Transverse colon (tissue), 4 donors: ENCODE results near the gene SLC10A2. TPM values are rescaled to one million over a fixed set of nuclear protein-coding genes. Genes with fewer than 3 reads are reported as not detected.

Experiments used
- DNase-seq: peaks from one replicate; pipeline ENCODE4 v3.0.0-alpha.2; 2019
- H3K27ac ChIP-seq, 4 donors: fragments of 200-600 bp; sonication (generic); 2 replicates each; pipeline ENCODE4 v1.5.1; 2016 to 2018; ENCODE audit warnings: inconsistent platforms in 4 of 4
- H3K27me3 ChIP-seq: fragments of 200-600 bp; sonication (generic); 2 replicates; pipeline ENCODE4 v1.5.1; 2017; ENCODE audit warnings: inconsistent platforms
- H3K36me3 ChIP-seq, 4 donors: fragments of 200-600 bp; sonication (generic); 2 replicates each; pipeline ENCODE4 v1.5.1; 2017 to 2019; ENCODE audit warnings: inconsistent platforms in 4 of 4
- H3K4me1 ChIP-seq, 4 donors: fragments of 200-600 bp; sonication (generic); 2 replicates each; pipeline ENCODE4 v1.5.1; 2017 to 2020; ENCODE audit warnings: inconsistent platforms in 4 of 4
- H3K4me3 ChIP-seq, 4 donors: fragments of 200-600 bp; sonication (generic); 1 replicate in 1 of 4; 2 replicates in 3 of 4; pipeline versions ENCODE4 v1.5.1 to v1.6.1; 2017 to 2019; ENCODE audit warnings: inconsistent platforms in 4 of 4
- H3K9me3 ChIP-seq, 2 donors: fragments of 200-600 bp; sonication (generic); 2 replicates each; pipeline ENCODE4 v1.5.1; 2017 to 2019; ENCODE audit warnings: inconsistent platforms in 2 of 2
- EP300 ChIP-seq: sonication (generic); formaldehyde crosslinking; IDR thresholded peaks from one replicate; pipeline ENCODE4 v1.6.1; 2017; ENCODE audit warnings: antibody characterized with exemption, low read depth
- POLR2A ChIP-seq: fragments of 450-650 bp; IDR thresholded peaks from one replicate; pipeline ENCODE4 v1.6.1; 2016; ENCODE audit warnings: antibody characterized with exemption, mild to moderate bottlenecking, moderate library complexity
- POLR2AphosphoS5 ChIP-seq, 3 donors: sonication (generic); formaldehyde crosslinking; IDR thresholded peaks; one replicate each; pipeline ENCODE4 v1.6.1; 2016; ENCODE audit warnings: antibody characterized with exemption in 3 of 3
- WGBS, 2 donors: methylation state at CpG; one replicate each; pipeline ENCODE4 v1.1.5; 2018; ENCODE audit warnings: low coverage in 1 of 2; 5-methylcytosine and 5-hydroxymethylcytosine counted together
- in situ Hi-C, 4 donors: fragments of 200-750 bp; cut with MboI; loops; one replicate each; pipeline versions ENCODE4 v1.15.0 to v1.15.1; 2017; ENCODE audit warnings: low sequenced_read_pairs in 3 of 4, low pct_ligation_motif_present in 1 of 4, low pct_unique_long_range_greater_than_20kb in 1 of 4
- intact Hi-C: fragments of 100-400 bp; cut with DNase I; formaldehyde crosslinking; loops from one replicate; pipeline ENCODE4 v1.15.1; 2023; ENCODE audit warnings: low total_unique reads
- total RNA-seq, 4 donors: library from RNA; depleted of rRNA; stranded (reverse); fragments of >200 nt; gene quantifications; one replicate each; pipeline ENCODE4 v1.1.0, GENCODE V29; 2016
- TF ChIP-seq, protein P1 (sequence below), 5 experiments: fragments of 200-600 bp in 3 of 5; fragments of 450-650 bp in 2 of 5; sonication (generic) in 3 of 5; IDR thresholded peaks; 1 replicate in 2 of 5; 2 replicates in 3 of 5; pipeline ENCODE4 v1.5.1; 2016 to 2017; ENCODE audit warnings: antibody characterized with exemption in 5 of 5, inconsistent platforms in 3 of 5, mild to moderate bottlenecking in 2 of 5, moderate library complexity in 1 of 5

SLC10A2 gene
- total RNA-seq, 4 donors from 2014 or later: 3.0 TPM; not detected in 3

DNA sequence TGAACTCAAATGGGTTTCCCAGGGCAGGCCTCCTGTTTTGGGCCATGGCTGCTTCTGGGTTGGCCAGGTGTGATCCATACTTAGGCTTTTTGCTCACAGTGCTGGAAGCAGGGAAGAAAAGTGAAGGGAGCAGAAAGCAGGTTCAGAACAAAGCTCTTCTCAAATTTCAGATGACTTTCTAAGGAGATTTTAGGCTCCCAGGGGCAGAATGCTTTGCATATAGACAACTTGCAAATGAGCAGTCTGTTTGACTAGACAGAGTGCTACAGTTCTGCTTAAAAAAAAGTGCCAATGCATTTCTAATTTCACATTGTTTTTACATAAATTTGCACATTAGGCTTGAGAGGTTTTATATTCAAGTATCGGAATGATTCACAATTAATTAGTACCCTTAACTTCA, 2.6 kb upstream of the SLC10A2 start:
- in situ Hi-C loops: no loop called here
- Histone ChIP-seq H3K9me3 (no peaks in the 10 kb centered on the region), H3K36me3 (no peaks in the 10 kb centered on the region), H3K27ac (no peak overlapping the region), H3K4me1 (peaks cover 0 to 4% (median 0%) of the 10 kb centered on the region in 4 donors), H3K4me3 (no peak overlapping the region), H3K27me3 (no peaks in the 10 kb centered on the region)
- no peak for DNase-seq
- 81 to 93% methylated on average over 1 of the region's 1 CpG for WGBS, 2 donors
- intact Hi-C loops: no loop called here
- TF ChIP-seq, protein P1, sequence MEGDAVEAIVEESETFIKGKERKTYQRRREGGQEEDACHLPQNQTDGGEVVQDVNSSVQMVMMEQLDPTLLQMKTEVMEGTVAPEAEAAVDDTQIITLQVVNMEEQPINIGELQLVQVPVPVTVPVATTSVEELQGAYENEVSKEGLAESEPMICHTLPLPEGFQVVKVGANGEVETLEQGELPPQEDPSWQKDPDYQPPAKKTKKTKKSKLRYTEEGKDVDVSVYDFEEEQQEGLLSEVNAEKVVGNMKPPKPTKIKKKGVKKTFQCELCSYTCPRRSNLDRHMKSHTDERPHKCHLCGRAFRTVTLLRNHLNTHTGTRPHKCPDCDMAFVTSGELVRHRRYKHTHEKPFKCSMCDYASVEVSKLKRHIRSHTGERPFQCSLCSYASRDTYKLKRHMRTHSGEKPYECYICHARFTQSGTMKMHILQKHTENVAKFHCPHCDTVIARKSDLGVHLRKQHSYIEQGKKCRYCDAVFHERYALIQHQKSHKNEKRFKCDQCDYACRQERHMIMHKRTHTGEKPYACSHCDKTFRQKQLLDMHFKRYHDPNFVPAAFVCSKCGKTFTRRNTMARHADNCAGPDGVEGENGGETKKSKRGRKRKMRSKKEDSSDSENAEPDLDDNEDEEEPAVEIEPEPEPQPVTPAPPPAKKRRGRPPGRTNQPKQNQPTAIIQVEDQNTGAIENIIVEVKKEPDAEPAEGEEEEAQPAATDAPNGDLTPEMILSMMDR (IDR thresholded peaks at IDR 0.05): no peak
- TF ChIP-seq POLR2AphosphoS5 (IDR thresholded peaks at IDR 0.05): no peak
- no peak for TF ChIP-seq EP300
- no peak for TF ChIP-seq POLR2A

DNA sequence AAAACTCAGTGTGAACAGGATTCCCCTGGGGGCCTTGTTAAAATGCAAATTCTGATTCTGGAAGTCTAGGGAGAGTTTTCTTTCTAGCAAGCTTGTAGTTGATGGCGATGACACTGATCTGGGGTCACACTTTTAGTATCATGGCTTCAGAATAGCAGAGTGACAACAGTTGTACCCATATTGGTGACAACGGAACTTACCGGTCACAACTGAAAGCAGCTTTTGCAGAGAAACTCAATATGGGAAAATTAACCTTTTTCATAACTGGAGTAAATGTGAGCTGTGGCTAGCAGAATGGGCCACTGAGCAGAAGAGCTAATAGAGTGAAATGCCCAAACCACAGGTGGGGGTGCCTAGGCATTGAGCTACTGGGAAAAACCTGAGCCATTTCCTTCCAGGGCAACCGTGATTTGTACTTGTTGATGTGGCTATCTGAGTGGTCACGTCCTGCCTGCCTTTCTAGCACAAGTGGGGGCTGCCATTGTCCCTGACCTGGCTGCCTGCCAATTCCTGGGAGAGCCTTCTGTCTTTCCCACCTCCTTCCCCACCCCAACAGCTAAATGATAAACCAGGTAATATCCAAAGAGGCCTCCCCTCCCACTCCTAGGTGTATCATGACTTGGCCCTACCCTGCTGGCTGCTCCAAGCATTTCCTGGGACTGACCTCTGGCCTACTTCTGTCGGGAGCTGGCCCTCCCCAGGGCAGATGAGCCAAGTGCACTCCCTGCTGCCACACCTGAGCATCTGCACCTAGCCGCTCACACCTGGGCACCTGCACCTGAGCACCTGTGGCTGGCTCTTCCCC, 1.7 kb upstream of the SLC10A2 start:
- intact Hi-C loops: no loop called here

DNA sequence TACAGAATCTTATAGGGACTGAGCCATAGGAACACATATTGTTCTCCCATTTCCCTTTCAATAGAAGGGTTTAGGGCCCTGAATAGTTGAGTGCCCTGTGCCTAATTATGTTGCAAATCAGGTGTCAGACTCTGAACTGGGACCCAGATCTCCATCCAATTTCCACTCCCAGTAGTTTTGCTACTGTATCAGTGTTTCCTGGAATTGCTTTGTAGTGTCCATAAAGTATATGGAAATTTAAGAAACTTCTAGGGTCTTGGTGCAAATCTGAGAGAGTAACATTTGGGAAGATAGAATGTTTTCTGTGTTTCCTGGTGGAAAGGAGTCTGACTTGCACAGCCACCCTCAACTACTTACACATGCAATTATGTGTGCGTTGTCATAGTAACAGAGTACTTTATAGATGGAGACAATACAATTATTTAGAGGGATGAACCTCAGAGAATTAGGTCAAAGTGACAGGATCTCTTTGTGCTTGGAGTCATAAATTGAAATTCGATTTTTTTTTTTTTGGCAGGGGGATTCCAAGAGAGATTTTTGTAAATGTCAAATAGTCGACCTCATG, 646 bp upstream of the SLC10A2 start:
- DNase-seq: no peak
- H3K27ac ChIP-seq: no peak overlapping the region
- intact Hi-C loops: no loop called here
- 55 to 74% methylated on average over 3 of the region's 3 CpGs for WGBS, 2 donors
- no peaks in the 10 kb centered on the region for H3K9me3 ChIP-seq
- TF ChIP-seq EP300 (no peak), POLR2AphosphoS5 (IDR thresholded peaks at IDR 0.05) (no peak), POLR2A (no peak)
- TF ChIP-seq, protein P1 (IDR thresholded peaks at IDR 0.05): no peak
- no peaks in the 10 kb centered on the region for H3K27me3 ChIP-seq
- no peak overlapping the region for H3K4me3 ChIP-seq
- H3K4me1 ChIP-seq: peaks cover 0 to 4% (median 0%) of the 10 kb centered on the region in 4 donors
- H3K36me3 ChIP-seq: no peaks in the 10 kb centered on the region
- in situ Hi-C loops: no loop called here

More for the DNA sequence above, 1.7 kb upstream of the SLC10A2 start:
- Histone ChIP-seq H3K27ac (no peak overlapping the region), H3K4me1 (peaks cover 0 to 4% (median 0%) of the 10 kb centered on the region in 4 donors), H3K4me3 (no peak overlapping the region), H3K9me3 (no peaks in the 10 kb centered on the region), H3K36me3 (no peaks in the 10 kb centered on the region), H3K27me3 (no peaks in the 10 kb centered on the region)
- no peak for TF ChIP-seq EP300
- TF ChIP-seq POLR2A: no peak
- TF ChIP-seq, protein P1 (IDR thresholded peaks at IDR 0.05): peak in 4 of 5 experiments; percentile 22 to 58 (median 25)
- WGBS, 2 donors: 56 to 88% methylated on average over 3 to 7 of the region's 7 CpGs
- DNase-seq: peak; percentile 78
- in situ Hi-C loops: no loop called here

DNA sequence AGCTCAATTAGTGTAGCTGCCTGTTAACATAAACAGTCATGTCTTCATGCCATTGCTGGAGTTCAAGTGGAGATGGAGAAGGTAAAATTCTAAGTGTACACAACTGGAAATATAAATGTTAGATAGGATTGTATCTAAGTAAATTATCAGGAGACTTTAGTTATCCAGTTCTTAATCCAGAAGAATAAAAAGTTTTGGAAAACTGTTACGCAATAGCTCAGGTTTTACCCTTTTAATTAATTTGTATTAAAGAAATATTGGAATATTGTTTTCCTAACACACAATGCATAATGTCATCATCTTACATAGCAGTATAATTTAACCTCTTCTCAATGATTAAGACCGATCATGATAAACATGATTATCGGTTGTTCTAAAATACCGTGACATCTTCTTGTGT, 2.8 kb downstream of the SLC10A2 start:
- Histone ChIP-seq H3K27me3 (no peaks in the 10 kb centered on the region), H3K27ac (no peak overlapping the region), H3K4me3 (no peak overlapping the region), H3K9me3 (no peaks in the 10 kb centered on the region), H3K4me1 (no peaks in the 10 kb centered on the region), H3K36me3 (no peaks in the 10 kb centered on the region)
- intact Hi-C loops: no loop called here
- 84 to 91% methylated on average over 4 of the region's 4 CpGs for WGBS, 2 donors
- in situ Hi-C loops: no loop called here
- no peak for DNase-seq
- TF ChIP-seq, protein P1 (IDR thresholded peaks at IDR 0.05): no peak
- no peak for TF ChIP-seq POLR2AphosphoS5 (IDR thresholded peaks at IDR 0.05)
- TF ChIP-seq POLR2A: no peak
- no peak for TF ChIP-seq EP300
